Astrocyte of the cerebellum (primary cell): Measurements from ENCODE around the gene STRN3.
A peak's percentile ranks its signal among the peaks of the same experiment; 100 is the strongest.
"Not testable (repeated sequence)": the region's sequence is repeated elsewhere in the genome, so short reads cannot be mapped to it uniquely, and the experiment has no call there.

Source experiments
- DNase-seq: peaks from one replicate; pipeline ENCODE4 v3.0.0-alpha.2; 2011; ENCODE audit warnings: low read depth
- H3K4me3 ChIP-seq: 2 replicates; pipeline ENCODE4 v1.5.1; 2011; ENCODE audit warnings: mild to moderate bottlenecking, low read depth, low read length, moderate library complexity
- in situ Hi-C: cut with HindIII; loops from 2 replicates; pipeline ENCODE4 v1.10.0; 2017; ENCODE audit warnings: low sequenced_read_pairs
- TF ChIP-seq, protein P1 (sequence below): IDR thresholded peaks from 2 replicates; pipeline ENCODE4 v1.5.1; 2012; ENCODE audit warnings: low read length, low read depth, moderate library complexity, mild to moderate bottlenecking; ENCODE audit errors: missing control alignments

The STRN3 gene

DNA sequence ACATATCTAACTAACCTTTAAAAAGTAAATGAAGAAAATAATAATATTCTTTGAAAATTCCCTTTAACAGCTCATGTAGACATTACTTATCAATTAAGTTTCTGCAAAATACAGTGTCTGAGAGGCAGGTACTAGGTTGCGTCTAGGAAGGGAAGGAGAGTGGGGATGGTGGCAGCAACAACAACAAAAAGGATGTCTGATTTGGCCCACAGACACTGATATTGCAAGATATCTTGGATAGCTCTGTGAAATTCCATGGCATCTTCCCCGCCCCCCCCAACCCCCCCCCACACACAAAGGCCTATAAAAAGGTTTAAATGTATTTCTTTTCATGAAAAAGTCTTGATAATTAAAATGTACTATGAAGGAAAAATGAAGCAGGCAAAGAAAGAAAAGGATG lies 42.3 kb downstream of the STRN3 start:
- H3K4me3 ChIP-seq = no peak overlapping the region
- in situ Hi-C loops = no loop called here
- TF ChIP-seq, protein P1, sequence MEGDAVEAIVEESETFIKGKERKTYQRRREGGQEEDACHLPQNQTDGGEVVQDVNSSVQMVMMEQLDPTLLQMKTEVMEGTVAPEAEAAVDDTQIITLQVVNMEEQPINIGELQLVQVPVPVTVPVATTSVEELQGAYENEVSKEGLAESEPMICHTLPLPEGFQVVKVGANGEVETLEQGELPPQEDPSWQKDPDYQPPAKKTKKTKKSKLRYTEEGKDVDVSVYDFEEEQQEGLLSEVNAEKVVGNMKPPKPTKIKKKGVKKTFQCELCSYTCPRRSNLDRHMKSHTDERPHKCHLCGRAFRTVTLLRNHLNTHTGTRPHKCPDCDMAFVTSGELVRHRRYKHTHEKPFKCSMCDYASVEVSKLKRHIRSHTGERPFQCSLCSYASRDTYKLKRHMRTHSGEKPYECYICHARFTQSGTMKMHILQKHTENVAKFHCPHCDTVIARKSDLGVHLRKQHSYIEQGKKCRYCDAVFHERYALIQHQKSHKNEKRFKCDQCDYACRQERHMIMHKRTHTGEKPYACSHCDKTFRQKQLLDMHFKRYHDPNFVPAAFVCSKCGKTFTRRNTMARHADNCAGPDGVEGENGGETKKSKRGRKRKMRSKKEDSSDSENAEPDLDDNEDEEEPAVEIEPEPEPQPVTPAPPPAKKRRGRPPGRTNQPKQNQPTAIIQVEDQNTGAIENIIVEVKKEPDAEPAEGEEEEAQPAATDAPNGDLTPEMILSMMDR = no peak
- DNase-seq = no peak

DNA sequence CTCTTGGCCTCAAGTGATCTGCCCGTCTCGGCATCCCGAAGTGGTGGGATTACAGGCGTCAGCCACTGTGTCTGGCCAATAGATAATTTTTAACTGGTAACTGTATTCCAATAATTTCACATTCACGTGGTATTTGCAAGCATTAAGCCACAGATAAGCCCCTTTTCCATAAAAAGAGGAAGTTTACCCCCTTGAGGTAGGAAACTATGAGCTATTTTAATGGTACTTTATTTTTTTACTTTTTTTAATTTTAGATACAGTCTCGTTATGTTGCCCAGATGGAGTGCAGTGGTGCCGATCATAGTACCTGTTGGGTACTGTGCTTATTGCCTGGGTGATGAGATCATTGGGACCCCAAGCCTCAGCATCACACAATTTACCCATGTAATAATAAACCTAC lies 43.6 kb downstream of the STRN3 start:
- no peak overlapping the region for H3K4me3 ChIP-seq
- TF ChIP-seq, protein P1 = no peak
- in situ Hi-C loops = no loop called here
- DNase-seq = no peak

DNA sequence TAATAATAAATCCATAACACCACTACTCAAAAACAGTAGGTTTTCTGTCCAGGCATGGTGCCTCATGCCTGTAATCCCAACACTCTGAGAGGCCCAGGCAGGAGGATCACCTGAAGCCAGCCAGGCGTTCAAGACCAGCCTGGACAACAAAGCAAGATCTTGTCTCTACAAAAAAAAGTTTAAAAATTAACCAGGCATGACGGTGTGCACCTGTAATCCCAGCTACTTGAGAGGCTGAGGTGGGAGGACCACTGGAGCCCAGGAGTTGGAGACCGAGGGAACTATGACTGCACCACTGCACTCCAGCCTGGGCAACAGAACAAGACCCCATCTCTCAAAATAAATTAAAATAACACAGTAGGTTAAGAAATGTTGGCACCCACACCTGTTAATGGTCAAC lies 45.2 kb downstream of the STRN3 start:
- no peak overlapping the region for H3K4me3 ChIP-seq
- in situ Hi-C loops = no loop called here
- no peak for DNase-seq
- TF ChIP-seq, protein P1 = no peak

DNA sequence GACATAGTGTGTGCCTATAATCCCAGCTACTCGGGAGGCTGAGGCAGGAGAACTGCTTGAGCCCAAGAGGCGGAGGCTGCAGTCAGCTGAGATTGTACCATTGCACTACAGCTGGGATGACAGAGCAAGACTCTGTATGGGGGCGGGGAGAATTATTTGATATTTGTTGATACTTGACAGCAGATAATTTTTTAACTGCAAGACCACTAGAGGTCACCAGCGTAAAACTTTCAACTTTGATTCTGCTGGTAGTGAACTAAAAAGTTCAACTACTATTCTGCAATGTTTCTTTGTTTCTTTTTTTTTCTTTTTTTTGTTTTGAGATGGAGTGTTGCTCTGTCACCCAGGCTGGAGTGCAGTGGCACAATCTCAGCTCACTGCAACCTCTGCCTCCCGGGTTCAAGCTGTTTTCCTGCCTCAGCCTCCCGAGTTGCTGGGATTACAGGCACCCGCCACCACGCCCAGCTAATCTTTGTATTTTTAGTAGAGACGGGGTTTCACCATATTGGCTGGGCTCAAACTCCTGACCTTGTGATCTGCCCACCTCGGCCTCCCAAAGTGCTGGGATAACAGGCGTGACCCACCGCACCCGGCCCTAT lies 46.0 kb downstream of the STRN3 start:
- H3K4me3 ChIP-seq, in situ Hi-C loops: not testable (repeated sequence)
- TF ChIP-seq, protein P1 = peak; percentile 50
- peak; percentile 70 for DNase-seq

DNA sequence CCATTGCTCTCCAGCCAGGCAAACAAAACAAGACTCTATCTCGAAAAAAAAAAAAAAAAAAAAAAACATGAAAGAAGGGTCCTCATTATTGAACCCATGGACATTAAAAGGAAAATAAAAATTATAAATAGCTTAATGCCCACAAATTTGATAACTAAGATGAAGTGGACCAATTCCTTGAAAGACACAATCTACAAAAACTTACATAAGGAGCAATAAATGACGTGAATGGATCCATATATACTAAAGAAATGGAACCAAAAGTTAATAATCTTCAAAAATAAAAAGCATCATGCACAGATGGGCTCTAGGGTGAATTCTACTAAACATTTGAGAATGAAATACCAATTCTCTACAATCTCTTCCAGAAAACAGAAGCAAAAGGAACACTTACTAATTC lies 48.4 kb downstream of the STRN3 start:
- TF ChIP-seq, protein P1 = no peak
- H3K4me3 ChIP-seq = no peak overlapping the region
- DNase-seq = no peak
- in situ Hi-C loops = no loop called here

DNA sequence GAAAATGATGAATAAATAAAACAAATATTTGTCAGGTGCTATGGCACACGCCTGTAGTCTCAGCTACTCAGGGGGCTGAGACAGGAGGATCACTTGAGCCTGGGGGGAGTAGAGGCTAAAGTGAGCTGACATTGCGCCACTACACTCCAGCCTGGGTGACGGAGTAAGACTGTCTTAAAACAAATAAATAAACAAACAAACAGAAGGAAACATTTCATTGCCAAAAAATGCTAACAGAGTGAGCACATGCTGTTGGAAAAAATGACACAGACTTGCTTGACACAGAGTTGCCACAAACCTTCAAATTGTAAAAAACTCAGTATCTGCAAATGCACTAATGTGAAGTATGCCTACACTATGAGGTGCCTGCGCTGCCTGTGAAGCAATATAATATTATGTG lies 51.6 kb downstream of the STRN3 start:
- no peak overlapping the region for H3K4me3 ChIP-seq
- TF ChIP-seq, protein P1 = no peak
- in situ Hi-C loops = no loop called here
- no peak for DNase-seq
